Prostate gland (tissue), 2 donors: Measurements from ENCODE around the gene ADAM10.

ENCODE experiments used
- POLR2A ChIP-seq: fragments of 450-650 bp; IDR thresholded peaks from one replicate; pipeline ENCODE4 v1.6.1; 2016; ENCODE audit warnings: antibody characterized with exemption, mild to moderate bottlenecking
- TF ChIP-seq, protein P1 (sequence below), 4 experiments: fragments of 200-600 bp in 2 of 4; fragments of 450-650 bp in 2 of 4; sonication (generic) in 2 of 4; IDR thresholded peaks; 1 replicate in 3 of 4; 2 replicates in 1 of 4; pipeline ENCODE4 v1.5.1; 2016 to 2019; ENCODE audit warnings: antibody characterized with exemption in 4 of 4, mild to moderate bottlenecking in 2 of 4, moderate library complexity in 2 of 4

DNA sequence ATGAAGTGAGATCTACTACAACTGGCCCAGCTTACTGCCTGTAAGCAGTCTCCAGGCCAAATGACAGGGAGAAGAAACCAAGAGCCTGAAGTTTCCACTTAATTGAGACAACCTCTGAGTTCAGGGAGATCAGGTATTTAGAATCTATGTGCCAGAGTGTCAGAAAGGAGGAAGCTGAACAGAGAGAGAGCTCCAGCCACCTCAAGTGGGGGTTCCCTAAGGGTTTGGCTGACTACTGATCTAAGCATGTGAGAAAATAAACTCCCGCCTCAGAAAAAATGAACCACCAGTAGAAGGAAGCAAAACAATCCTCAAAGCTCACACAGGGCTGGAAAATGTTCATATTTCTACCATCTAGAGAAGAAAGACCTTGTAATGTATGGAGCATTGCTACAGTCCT, 25.0 kb downstream of the ADAM10 start:
- TF ChIP-seq, protein P1, sequence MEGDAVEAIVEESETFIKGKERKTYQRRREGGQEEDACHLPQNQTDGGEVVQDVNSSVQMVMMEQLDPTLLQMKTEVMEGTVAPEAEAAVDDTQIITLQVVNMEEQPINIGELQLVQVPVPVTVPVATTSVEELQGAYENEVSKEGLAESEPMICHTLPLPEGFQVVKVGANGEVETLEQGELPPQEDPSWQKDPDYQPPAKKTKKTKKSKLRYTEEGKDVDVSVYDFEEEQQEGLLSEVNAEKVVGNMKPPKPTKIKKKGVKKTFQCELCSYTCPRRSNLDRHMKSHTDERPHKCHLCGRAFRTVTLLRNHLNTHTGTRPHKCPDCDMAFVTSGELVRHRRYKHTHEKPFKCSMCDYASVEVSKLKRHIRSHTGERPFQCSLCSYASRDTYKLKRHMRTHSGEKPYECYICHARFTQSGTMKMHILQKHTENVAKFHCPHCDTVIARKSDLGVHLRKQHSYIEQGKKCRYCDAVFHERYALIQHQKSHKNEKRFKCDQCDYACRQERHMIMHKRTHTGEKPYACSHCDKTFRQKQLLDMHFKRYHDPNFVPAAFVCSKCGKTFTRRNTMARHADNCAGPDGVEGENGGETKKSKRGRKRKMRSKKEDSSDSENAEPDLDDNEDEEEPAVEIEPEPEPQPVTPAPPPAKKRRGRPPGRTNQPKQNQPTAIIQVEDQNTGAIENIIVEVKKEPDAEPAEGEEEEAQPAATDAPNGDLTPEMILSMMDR (IDR thresholded peaks at IDR 0.05), result no peak
- no peak for TF ChIP-seq POLR2A
